Endothelial cell of umbilical vein (primary cell): ENCODE data around the gene RAB44. TPM values are rescaled to one million over a fixed set of nuclear protein-coding genes. Genes with fewer than 3 reads are reported as not detected.

Source experiments
- BruUV-seq: library from RNA; stranded (reverse); fragments of 400-500 nt; replicated peaks from 2 replicates; lab custom pipeline; 2021; lab: Mats Ljungman, UMichigan
- CTCF ChIA-PET: fragments of 300-600, 350-600 bp; sonication (Branson Sonifier 250); formaldehyde crosslinking; loops from one replicate; lab custom pipeline; 2021; ENCODE audit warnings: antibody characterized with exemption, inconsistent platforms; lab: Charles Lee
- POLR2A ChIA-PET: fragments of 300-600, 350-600 bp; sonication (Branson Sonifier 250); formaldehyde crosslinking; loops from one replicate; lab custom pipeline; 2021; ENCODE audit warnings: antibody characterized with exemption, inconsistent platforms; lab: Charles Lee
- DNase-seq: peaks from one replicate; pipeline ENCODE4 v3.0.0-alpha.2; 2011; ENCODE audit warnings: low read depth, low spot score
- FAIRE-seq: peaks from 2 replicates; lab custom pipeline; 2011; peaks lifted over from hg19 to GRCh38; lab: Jason Lieb, UNC
- H2AFZ ChIP-seq: 2 replicates; pipeline ENCODE4 v1.6.0; 2012; ENCODE audit warnings: low read depth, low read length, control low read depth, inconsistent platforms
- H3K27ac ChIP-seq: 2 replicates; pipeline ENCODE4 v1.5.1; 2011; ENCODE audit warnings: low read depth, mild to moderate bottlenecking, control low read depth, low read length, moderate library complexity; ENCODE audit not compliant: insufficient read depth
- H3K27me3 ChIP-seq, 2 experiments: 2 replicates each; pipeline versions ENCODE4 v1.6.0 to v1.6.1; 2011; ENCODE audit warnings: low read length in 2 of 2, mixed read lengths in 1 of 2; ENCODE audit not compliant: control insufficient read depth in 2 of 2, insufficient read depth in 2 of 2
- H3K36me3 ChIP-seq, 2 experiments: 2 replicates in 1 of 2; 3 replicates in 1 of 2; pipeline ENCODE4 v1.5.1; 2011; ENCODE audit warnings: low read length in 2 of 2, mild to moderate bottlenecking in 1 of 2, moderate library complexity in 1 of 2; ENCODE audit not compliant: control insufficient read depth in 2 of 2, insufficient read depth in 2 of 2; ENCODE audit errors: extremely low read depth in 1 of 2
- H3K4me1 ChIP-seq: 3 replicates; pipeline ENCODE4 v1.5.1; 2011; ENCODE audit warnings: mild to moderate bottlenecking, low read length; ENCODE audit not compliant: control insufficient read depth, insufficient read depth; ENCODE audit errors: extremely low read depth
- H3K4me2 ChIP-seq: 2 replicates; pipeline ENCODE4 v1.6.1; 2011; ENCODE audit warnings: low read length, control low read depth, mixed read lengths; ENCODE audit not compliant: insufficient read depth
- H3K4me3 ChIP-seq, 3 experiments: fragments of 200-600 bp in 1 of 3; sonication (generic), shearing (Covaris generic) in 1 of 3; replicated peaks in 1 of 3; 2 replicates each; pipeline ENCODE4 v1.5.1; 2011 to 2016; ENCODE audit warnings: control low read depth in 3 of 3, low read length in 3 of 3, mild to moderate bottlenecking in 2 of 3, inconsistent platforms in 1 of 3, low read depth in 1 of 3, moderate library complexity in 1 of 3; ENCODE audit not compliant: insufficient read depth in 1 of 3
- H3K79me2 ChIP-seq: 2 replicates; pipeline ENCODE4 v1.6.0; 2012; ENCODE audit warnings: low read length, inconsistent platforms; ENCODE audit not compliant: control insufficient read depth, insufficient read depth
- H3K9ac ChIP-seq: replicated peaks from 2 replicates; pipeline ENCODE3; 2011; ENCODE audit warnings: low read length, control low read depth; ENCODE audit not compliant: insufficient read depth; ENCODE audit errors: extremely low read depth
- H3K9me1 ChIP-seq: replicated peaks from 3 replicates; pipeline ENCODE4 v1.6.0; 2011; ENCODE audit warnings: mild to moderate bottlenecking, low read length; ENCODE audit not compliant: control insufficient read depth, insufficient read depth; ENCODE audit errors: extremely low read depth
- H3K9me3 ChIP-seq: replicated peaks from 2 replicates; pipeline ENCODE4 v1.5.1; 2012; ENCODE audit warnings: low read length, inconsistent platforms; ENCODE audit not compliant: control insufficient read depth, insufficient read depth
- H4K20me1 ChIP-seq: replicated peaks from 2 replicates; pipeline ENCODE3; 2011; ENCODE audit warnings: mild to moderate bottlenecking, low read length; ENCODE audit not compliant: control insufficient read depth, insufficient read depth; ENCODE audit errors: extremely low read depth
- CTCF ChIP-seq, 2 donors: IDR thresholded peaks; 1 replicate in 1 of 2; 2 replicates in 1 of 2; pipeline ENCODE4 v1.5.1; 2011; ENCODE audit warnings: low read length in 2 of 2, mild to moderate bottlenecking in 2 of 2, moderate library complexity in 2 of 2, control low read depth in 1 of 2, inconsistent platforms in 1 of 2, low read depth in 1 of 2; ENCODE audit not compliant: insufficient read depth in 1 of 2; ENCODE audit errors: extremely low read depth in 1 of 2
- FOS ChIP-seq: IDR thresholded peaks from 2 replicates; pipeline ENCODE4 v1.6.1; 2011; ENCODE audit warnings: mild to moderate bottlenecking, low read length, moderate library complexity, borderline replicate concordance; ENCODE audit not compliant: insufficient read depth
- GATA2 ChIP-seq: IDR thresholded peaks from 2 replicates; pipeline ENCODE4 v1.7.0; 2011; ENCODE audit warnings: low read depth, mild to moderate bottlenecking, moderate library complexity, mixed read lengths, low read length; ENCODE audit not compliant: insufficient read length, insufficient read depth
- JUN ChIP-seq: IDR thresholded peaks from 2 replicates; pipeline ENCODE4 v1.6.1; 2011; ENCODE audit warnings: borderline replicate concordance, low read depth; ENCODE audit not compliant: insufficient read length, insufficient read depth
- MYC ChIP-seq: IDR thresholded peaks from one replicate; pipeline ENCODE4 v1.6.1; 2011; ENCODE audit warnings: mild to moderate bottlenecking, low read depth, low read length
- POLR2A ChIP-seq: IDR thresholded peaks from 2 replicates; pipeline ENCODE4 v1.6.1; 2012; ENCODE audit warnings: low read depth, mild to moderate bottlenecking, control low read depth, low read length
- POLR2AphosphoS5 ChIP-seq: IDR thresholded peaks from 2 replicates; pipeline ENCODE4 v1.6.1; 2012; ENCODE audit warnings: low read depth, mild to moderate bottlenecking, control low read depth, low read length, moderate library complexity; ENCODE audit not compliant: insufficient read depth
- dilution Hi-C: fragments of 300-500 bp; cut with MboI; formaldehyde crosslinking; loops from one replicate; pipeline ENCODE4 v1.15.0; 2019; ENCODE audit warnings: low sequenced_read_pairs; ENCODE audit not compliant: extremely low pct_ligation_motif_present
- intact Hi-C: fragments of 100-400 bp; cut with micrococcal nuclease; formaldehyde crosslinking; loops from one replicate; pipeline ENCODE4 v1.10.0; 2022
- polyA plus RNA-seq, 4 experiments: library from polyadenylated mRNA; depleted of rRNA in 3 of 4; stranded (reverse) in 3 of 4; unstranded in 1 of 4; fragments of >200 nt; gene quantifications; 2 replicates each; pipeline versions ENCODE4 v1.2.1 to v1.2.3, GENCODE V29; 2011 to 2012; ENCODE audit warnings: missing spikeins in 1 of 4
- total RNA-seq: library from RNA; stranded (reverse); gene quantifications from 2 replicates; pipeline ENCODE4 v1.2.3, GENCODE V29; 2021
- TF ChIP-seq, protein P1 (sequence below): IDR thresholded peaks from 2 replicates; pipeline ENCODE4 v1.6.1; 2011; ENCODE audit not compliant: insufficient read depth, insufficient read length

The RAB44 gene
- total and polyA plus RNA-seq, 2 donors (not counting 3 experiments of a cell fraction or from before 2014, with no cell fraction given): 0.03 to 0.11 TPM

DNA sequence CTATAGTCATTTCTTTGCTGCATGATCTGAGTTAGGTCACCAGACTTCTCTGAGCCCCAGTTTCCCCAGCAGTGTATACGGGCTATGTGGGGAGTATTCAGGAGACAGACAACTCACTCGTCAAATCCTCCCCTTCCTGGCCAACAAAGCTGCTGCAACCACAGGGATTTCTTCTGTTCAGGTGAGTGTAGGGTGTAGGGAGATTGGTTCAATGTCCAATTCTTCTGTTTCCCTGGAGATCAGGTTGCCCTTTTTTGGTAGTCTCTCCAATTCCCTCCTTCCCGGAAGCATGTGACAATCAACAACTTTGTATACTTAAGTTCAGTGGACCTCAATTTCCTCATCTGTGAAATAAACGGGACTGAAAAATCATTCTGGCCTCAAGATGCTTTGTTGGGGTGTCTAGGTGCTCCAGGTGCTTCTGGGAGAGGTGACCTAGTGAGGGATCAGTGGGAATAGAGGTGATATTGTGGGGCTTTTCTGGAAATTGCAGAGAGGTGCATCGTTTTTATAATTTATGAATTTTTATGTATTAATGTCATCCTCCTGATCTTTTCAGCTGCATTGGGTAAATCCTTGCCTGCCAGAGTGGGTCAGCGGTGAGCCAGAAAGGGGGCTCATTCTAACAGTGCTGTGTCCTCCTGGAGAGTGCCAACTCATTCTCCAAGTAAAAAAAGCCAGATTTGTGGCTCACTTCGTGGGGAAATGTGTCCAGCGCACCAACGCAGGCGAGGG lies 19.7 kb upstream of the RAB44 start:
- Histone ChIP-seq H3K4me3 (no peak overlapping the region), H3K4me1 (peaks cover 37% of the 10 kb centered on the region), H3K9me3 (no peaks in the 10 kb centered on the region), H3K9me1 (no peaks in the 10 kb centered on the region), H4K20me1 (no peaks in the 10 kb centered on the region), H3K9ac (peak overlapping the region; percentile 46), H3K36me3 (no peaks in the 10 kb centered on the region), H3K4me2 (peak overlapping the region; percentile 61), H3K27ac (peak overlapping the region; percentile 58), H3K79me2 (peaks cover 32% of the 10 kb centered on the region), H3K27me3 (no peaks in the 10 kb centered on the region), H2AFZ (peak overlapping the region; percentile 7)
- DNase-seq: peak; percentile 26
- TSS peak; percentile 11 for BruUV-seq
- intact Hi-C loops (loop anchor here (2.0 to 5.0 kb wide), 3 partner anchors 29 to 235 kb away; partner anchors contain the start of genes KCTD20, PPIL1 and PXT1), dilution Hi-C loops (no loop called here)
- ChIA-PET CTCF (interaction anchor here (0.7 to 5.8 kb wide), 10 partner anchors 15 to 81 kb away, joined by 3 to 44 read pairs (median 4); no protein-coding TSS in a partner anchor), POLR2A (interaction anchor here (0.5 to 2.6 kb wide), 20 partner anchors 10 to 197 kb away, joined by 3 to 13 read pairs (median 4); partner anchors contain the start of gene PPIL1)
- FAIRE-seq: peak; percentile 59
- TF ChIP-seq POLR2AphosphoS5 (no peak), POLR2A (no peak), GATA2 (no peak), FOS (peak; percentile 42), CTCF (IDR thresholded peaks at IDR 0.05; ENCODE audit: extremely low read depth in 1 of 2, insufficient read depth in 1 of 2, low read depth in 1 of 2, low read length in 2 of 2) (no peak), MYC (no peak), JUN (no peak)
- TF ChIP-seq, protein P1, sequence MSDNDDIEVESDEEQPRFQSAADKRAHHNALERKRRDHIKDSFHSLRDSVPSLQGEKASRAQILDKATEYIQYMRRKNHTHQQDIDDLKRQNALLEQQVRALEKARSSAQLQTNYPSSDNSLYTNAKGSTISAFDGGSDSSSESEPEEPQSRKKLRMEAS: no peak
